ENCODE results near the gene LDB2.
A peak's percentile ranks its signal among the peaks of the same experiment; 100 is the strongest.

Gene LDB2

GRCh38 chr4:16483540-16483939, 414.9 kb downstream of the LDB2 start:
- no peak for DNase-seq (ENCODE audit: low spot score)

- DNase-seq (ENCODE audit: low spot score) = no peak
Measured at GRCh38 chr4:16480011-16480410, 418.4 kb downstream of the LDB2 start.

- peak; percentile 5 for DNase-seq (ENCODE audit: low spot score)
Measured at GRCh38 chr4:16472537-16472936, 425.9 kb downstream of the LDB2 start.

- DNase-seq (ENCODE audit: low spot score) = no peak
Measured at GRCh38 chr4:16467061-16467460, 431.4 kb downstream of the LDB2 start.

GRCh38 chr4:16466581-16466980, 431.9 kb downstream of the LDB2 start:
- DNase-seq (ENCODE audit: low spot score) = peak; percentile 59

- DNase-seq (ENCODE audit: low spot score) = peak; percentile 61
Measured at GRCh38 chr4:16464651-16465050, 433.8 kb downstream of the LDB2 start.

- no peak for DNase-seq (ENCODE audit: low spot score)
Measured at GRCh38 chr4:16462656-16463055, 435.8 kb downstream of the LDB2 start.

- DNase-seq (ENCODE audit: low spot score) = peak; percentile 60
Measured at GRCh38 chr4:16461362-16461761, 437.1 kb downstream of the LDB2 start.

GRCh38 chr4:16457944-16458343, 440.5 kb downstream of the LDB2 start:
- DNase-seq (ENCODE audit: low spot score) = peak; percentile 85
